ENCODE results near the gene TPSD1.

GRCh38 chr16:1262846-1263221 lies 7.0 kb downstream of the TPSD1 start:
- TF ChIP-seq CTCF (IDR thresholded peaks at IDR 0.05; ENCODE audit: insufficient read depth, low read length, poor library complexity, severe bottlenecking) (no peak), EZH2phosphoT487 (conservative IDR thresholded peaks at IDR 0.05; ENCODE audit: low read length) (no peak)

All from SU-DHL-6 (cell line).